Ovary (tissue), 3 donors: ENCODE data around the gene RALGPS2.

Experiments
- POLR2A ChIP-seq: fragments of 450-650 bp; IDR thresholded peaks from one replicate; pipeline ENCODE4 v1.6.1; 2017; ENCODE audit warnings: antibody characterized with exemption, mild to moderate bottlenecking, moderate library complexity
- TF ChIP-seq, protein P1 (sequence below), 3 donors: fragments of 450-650 bp in 2 of 3; fragments of 200-600 bp in 1 of 3; IDR thresholded peaks; one replicate each; pipeline versions ENCODE4 v1.5.1 to v1.8.0; 2016 to 2022; ENCODE audit warnings: antibody characterized with exemption in 3 of 3, mild to moderate bottlenecking in 1 of 3
- donor health status: DM: no; HTN: no; CAD: no.

DNA sequence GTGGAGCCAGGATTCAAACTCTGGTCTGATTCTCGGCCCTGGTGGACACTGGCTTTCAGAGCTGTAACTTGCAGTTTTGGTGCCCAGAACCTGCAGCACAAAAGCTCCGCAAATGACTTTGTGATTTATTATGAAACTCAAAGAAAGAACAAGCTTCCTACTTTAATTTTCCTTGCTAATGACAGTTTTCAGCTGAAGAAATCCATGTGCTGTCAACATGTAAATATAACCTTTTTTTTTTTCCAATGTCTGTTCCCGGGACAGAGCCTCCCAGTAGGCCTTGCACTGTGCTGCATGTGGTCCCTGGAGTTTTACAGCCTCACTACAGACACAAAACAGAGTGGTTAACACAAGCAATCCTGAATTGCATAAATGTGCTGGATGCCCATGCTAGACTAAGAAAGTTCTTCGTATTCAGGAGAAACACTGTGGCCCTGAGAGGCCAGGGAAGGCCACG lies 208.1 kb downstream of the RALGPS2 start:
- TF ChIP-seq POLR2A, result no peak
- TF ChIP-seq, protein P1, sequence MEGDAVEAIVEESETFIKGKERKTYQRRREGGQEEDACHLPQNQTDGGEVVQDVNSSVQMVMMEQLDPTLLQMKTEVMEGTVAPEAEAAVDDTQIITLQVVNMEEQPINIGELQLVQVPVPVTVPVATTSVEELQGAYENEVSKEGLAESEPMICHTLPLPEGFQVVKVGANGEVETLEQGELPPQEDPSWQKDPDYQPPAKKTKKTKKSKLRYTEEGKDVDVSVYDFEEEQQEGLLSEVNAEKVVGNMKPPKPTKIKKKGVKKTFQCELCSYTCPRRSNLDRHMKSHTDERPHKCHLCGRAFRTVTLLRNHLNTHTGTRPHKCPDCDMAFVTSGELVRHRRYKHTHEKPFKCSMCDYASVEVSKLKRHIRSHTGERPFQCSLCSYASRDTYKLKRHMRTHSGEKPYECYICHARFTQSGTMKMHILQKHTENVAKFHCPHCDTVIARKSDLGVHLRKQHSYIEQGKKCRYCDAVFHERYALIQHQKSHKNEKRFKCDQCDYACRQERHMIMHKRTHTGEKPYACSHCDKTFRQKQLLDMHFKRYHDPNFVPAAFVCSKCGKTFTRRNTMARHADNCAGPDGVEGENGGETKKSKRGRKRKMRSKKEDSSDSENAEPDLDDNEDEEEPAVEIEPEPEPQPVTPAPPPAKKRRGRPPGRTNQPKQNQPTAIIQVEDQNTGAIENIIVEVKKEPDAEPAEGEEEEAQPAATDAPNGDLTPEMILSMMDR (IDR thresholded peaks at IDR 0.05), result no peak
